KOPT-K1 (cell line): ENCODE results near the gene GFI1B.
"Not testable (repeated sequence)": the region's sequence is repeated elsewhere in the genome, so short reads cannot be mapped to it uniquely, and the experiment has no call there.

ENCODE experiments used
- H3K27ac ChIP-seq: fragments of 200-600 bp; sonication (generic); 2 replicates; pipeline ENCODE4 v1.5.1; 2016; ENCODE audit warnings: antibody characterized with exemption, mild to moderate bottlenecking, low read depth, low read length; ENCODE audit not compliant: poor library complexity, severe bottlenecking
- H3K36me3 ChIP-seq: fragments of 200-600 bp; sonication (generic); 2 replicates; pipeline ENCODE4 v1.5.1; 2017; ENCODE audit warnings: antibody characterized with exemption, mild to moderate bottlenecking, low read length, moderate library complexity; ENCODE audit not compliant: insufficient read depth
- H3K9me3 ChIP-seq: fragments of 200-600 bp; sonication (generic); 2 replicates; pipeline ENCODE4 v1.5.1; 2017; ENCODE audit warnings: antibody characterized with exemption, low read length, mild to moderate bottlenecking; ENCODE audit not compliant: insufficient read depth, poor library complexity, severe bottlenecking

Gene GFI1B

DNA sequence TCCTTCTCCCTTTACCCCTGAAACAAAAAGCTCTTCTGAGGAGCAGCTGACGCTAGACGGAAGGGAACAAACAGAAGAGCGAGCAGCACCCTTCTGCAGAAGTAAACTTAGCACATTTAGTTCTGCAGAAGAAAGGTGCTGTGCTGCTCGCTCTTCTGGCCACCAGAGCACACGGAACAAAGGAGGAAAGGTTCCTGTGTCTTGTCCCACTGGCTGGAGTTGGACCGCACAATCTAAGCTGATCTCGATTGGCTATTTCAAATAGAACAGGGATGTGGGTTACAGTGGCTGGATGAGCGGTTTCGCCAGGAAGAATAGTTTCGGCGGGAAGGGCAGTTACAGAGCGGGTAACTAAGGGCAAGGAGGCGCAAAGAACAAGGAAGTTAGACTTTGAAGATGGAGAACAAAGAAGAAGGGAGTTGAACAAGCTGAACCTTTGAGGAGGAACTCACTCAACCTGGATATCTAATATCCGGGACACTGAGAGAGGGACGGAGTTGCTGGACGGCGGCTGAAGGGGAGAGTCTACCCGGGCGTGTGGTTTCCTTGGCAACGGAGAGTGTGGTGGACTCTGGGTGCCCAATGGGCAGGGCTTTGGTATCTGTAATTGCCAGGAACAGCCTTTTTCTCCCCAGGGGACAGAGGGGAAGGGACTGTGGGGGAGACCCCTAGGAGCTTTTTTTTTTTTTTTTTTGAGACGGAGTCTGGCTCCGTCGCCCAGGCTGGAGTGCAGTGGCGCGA, 59.5 kb downstream of the GFI1B start:
- H3K27ac ChIP-seq = no peak overlapping the region
- H3K36me3 ChIP-seq = peaks cover 97% of the 10 kb centered on the region
- no peaks in the 10 kb centered on the region for H3K9me3 ChIP-seq

DNA sequence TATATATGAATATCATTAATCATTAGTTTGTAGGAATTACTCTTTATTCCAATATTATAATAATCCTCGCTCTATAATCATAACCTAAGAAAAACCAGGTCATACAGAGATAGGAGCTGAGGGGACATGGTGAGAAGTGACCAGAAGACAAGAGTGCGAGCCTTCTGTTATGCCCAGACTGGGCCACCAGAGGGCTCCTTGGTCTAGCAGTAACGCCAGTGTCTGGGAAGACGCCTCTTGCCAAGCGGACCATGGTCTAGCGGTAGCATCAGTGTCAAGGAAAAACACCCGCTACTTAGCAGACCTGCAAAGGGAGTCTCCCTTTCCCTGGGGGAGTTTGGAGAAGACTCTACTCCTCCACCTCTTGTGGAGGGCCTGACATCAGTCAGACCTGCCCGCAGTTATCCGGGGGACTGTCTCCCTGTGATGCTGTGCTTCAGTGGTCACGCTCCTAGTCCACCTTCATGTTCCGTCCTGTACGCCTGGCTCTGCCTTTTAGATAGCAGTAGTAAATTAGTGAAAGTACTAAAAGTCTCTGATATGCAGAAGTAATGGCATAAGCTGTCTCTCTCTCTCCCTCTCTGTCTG, 62.5 kb downstream of the GFI1B start:
- not testable (repeated sequence) for H3K9me3 ChIP-seq, H3K27ac ChIP-seq
- peaks cover 97% of the 10 kb centered on the region for H3K36me3 ChIP-seq
